GM21723 (cell line): ENCODE data around the gene IFT27.
"Not testable (repeated sequence)": the region's sequence is repeated elsewhere in the genome, so short reads cannot be mapped to it uniquely, and the experiment has no call there.

Experiments
- ATAC-seq: cut with Tn5 transposase; IDR thresholded peaks from one replicate; pipeline ENCODE4 v1.9.1; 2021; ENCODE audit warnings: mild to moderate bottlenecking, moderate library complexity; ENCODE audit not compliant: unreplicated experiment

Gene IFT27

GRCh38 chr22:36745301-36745995, 30.5 kb downstream of the IFT27 start:
- no peak for ATAC-seq

GRCh38 chr22:36744791-36745190, 31.1 kb downstream of the IFT27 start:
- ATAC-seq: no peak

- no peak for ATAC-seq
Observed at GRCh38 chr22:36744413-36744765, 31.5 kb downstream of the IFT27 start.

GRCh38 chr22:36743591-36744412, 32.1 kb downstream of the IFT27 start:
- ATAC-seq: no peak

GRCh38 chr22:36743011-36743410, 32.9 kb downstream of the IFT27 start:
- ATAC-seq: no peak

- no peak for ATAC-seq
Observed at GRCh38 chr22:36741968-36742367, 34.0 kb downstream of the IFT27 start.

GRCh38 chr22:36741204-36741793, 34.6 kb downstream of the IFT27 start:
- no peak for ATAC-seq

- no peak for ATAC-seq
Observed at GRCh38 chr22:36740716-36741115, 35.2 kb downstream of the IFT27 start.

- ATAC-seq: no peak
Observed at GRCh38 chr22:36739185-36739584, 36.7 kb downstream of the IFT27 start.

GRCh38 chr22:36738416-36739020, 37.4 kb downstream of the IFT27 start:
- no peak for ATAC-seq

GRCh38 chr22:36737776-36738175, 38.1 kb downstream of the IFT27 start:
- no peak for ATAC-seq

GRCh38 chr22:36736701-36737320, 39.1 kb downstream of the IFT27 start:
- ATAC-seq: no peak

- ATAC-seq: no peak
Observed at GRCh38 chr22:36734171-36735058, 41.5 kb downstream of the IFT27 start.

- no peak for ATAC-seq
Observed at GRCh38 chr22:36733271-36733670, 42.6 kb downstream of the IFT27 start.

- no peak for ATAC-seq
Observed at GRCh38 chr22:36732609-36733008, 43.3 kb downstream of the IFT27 start.

- ATAC-seq: no peak
Observed at GRCh38 chr22:36731916-36732315, 44.0 kb downstream of the IFT27 start.

- not testable (repeated sequence) for ATAC-seq
Observed at GRCh38 chr22:36731321-36731720, 44.6 kb downstream of the IFT27 start.

GRCh38 chr22:36730176-36730858, 45.6 kb downstream of the IFT27 start:
- ATAC-seq: no peak

- ATAC-seq: no peak
Observed at GRCh38 chr22:36729321-36729720, 46.6 kb downstream of the IFT27 start.

GRCh38 chr22:36728505-36728904, 47.4 kb downstream of the IFT27 start:
- no peak for ATAC-seq
